ENCODE results near the gene NAA38. TPM values are rescaled to one million over a fixed set of nuclear protein-coding genes. Genes with fewer than 3 reads are reported as not detected.
A peak's percentile ranks its signal among the peaks of the same experiment; 100 is the strongest.

NAA38 gene
- total and polyA plus RNA-seq, 4 donors: 44.1 to 143 (median 79.4) TPM

GRCh38 chr17:7850701-7851437 lies 6.5 kb downstream of the NAA38 start:
- H3K27me3 ChIP-seq (ENCODE audit: control insufficient read depth in 1 of 2, insufficient read depth in 2 of 2, low read length in 1 of 2): no peaks in the 10 kb centered on the region
- peaks cover 0 to 2% of the 10 kb centered on the region in 2 donors for H3K36me3 ChIP-seq (ENCODE audit: control insufficient read depth in 1 of 2, insufficient read depth in 2 of 2, low read length in 1 of 2)
- DNase-seq: no peak
- H3K27ac ChIP-seq (ENCODE audit: low read depth in 1 of 2, low read length in 2 of 2): no peak overlapping the region
- H3K9me3 ChIP-seq (ENCODE audit: control insufficient read depth, low read length): no peaks in the 10 kb centered on the region
- H3K4me3 ChIP-seq (ENCODE audit: low read length in 2 of 2): no peak overlapping the region
- intact Hi-C loops (cut with DNase I): loop anchor here (1.0 to 10.0 kb wide), 3 partner anchors 29 to 109 kb away; no protein-coding TSS in a partner anchor
- ATAC-seq (ENCODE audit: low FRiP score): no peak
- no peaks in the 10 kb centered on the region for H3K4me1 ChIP-seq (ENCODE audit: control insufficient read depth in 1 of 2, insufficient read depth in 2 of 2, low read length in 2 of 2)
- WGBS, 2 donors: 86% methylated on average over 17 of the region's 17 CpGs

GRCh38 chr17:7849751-7850504 lies 7.4 kb downstream of the NAA38 start:
- DNase-seq: no peak
- no peak for ATAC-seq (ENCODE audit: low FRiP score)
- 84 to 85% methylated on average over 12 of the region's 12 CpGs for WGBS, 2 donors
- intact Hi-C loops (cut with DNase I): loop anchor here (5.0 to 10.0 kb wide), 2 partner anchors 105 to 108 kb away; no protein-coding TSS in a partner anchor
- H3K4me1 ChIP-seq (ENCODE audit: control insufficient read depth in 1 of 2, insufficient read depth in 2 of 2, low read length in 2 of 2): no peaks in the 10 kb centered on the region
- no peaks in the 10 kb centered on the region for H3K9me3 ChIP-seq (ENCODE audit: control insufficient read depth, low read length)
- no peak overlapping the region for H3K27ac ChIP-seq (ENCODE audit: low read depth in 1 of 2, low read length in 2 of 2)
- H3K4me3 ChIP-seq (ENCODE audit: low read length in 2 of 2): no peak overlapping the region
- H3K27me3 ChIP-seq (ENCODE audit: control insufficient read depth in 1 of 2, insufficient read depth in 2 of 2, low read length in 1 of 2): no peaks in the 10 kb centered on the region
- H3K36me3 ChIP-seq (ENCODE audit: control insufficient read depth in 1 of 2, insufficient read depth in 2 of 2, low read length in 1 of 2): peaks cover 0 to 2% of the 10 kb centered on the region in 2 donors

DNA sequence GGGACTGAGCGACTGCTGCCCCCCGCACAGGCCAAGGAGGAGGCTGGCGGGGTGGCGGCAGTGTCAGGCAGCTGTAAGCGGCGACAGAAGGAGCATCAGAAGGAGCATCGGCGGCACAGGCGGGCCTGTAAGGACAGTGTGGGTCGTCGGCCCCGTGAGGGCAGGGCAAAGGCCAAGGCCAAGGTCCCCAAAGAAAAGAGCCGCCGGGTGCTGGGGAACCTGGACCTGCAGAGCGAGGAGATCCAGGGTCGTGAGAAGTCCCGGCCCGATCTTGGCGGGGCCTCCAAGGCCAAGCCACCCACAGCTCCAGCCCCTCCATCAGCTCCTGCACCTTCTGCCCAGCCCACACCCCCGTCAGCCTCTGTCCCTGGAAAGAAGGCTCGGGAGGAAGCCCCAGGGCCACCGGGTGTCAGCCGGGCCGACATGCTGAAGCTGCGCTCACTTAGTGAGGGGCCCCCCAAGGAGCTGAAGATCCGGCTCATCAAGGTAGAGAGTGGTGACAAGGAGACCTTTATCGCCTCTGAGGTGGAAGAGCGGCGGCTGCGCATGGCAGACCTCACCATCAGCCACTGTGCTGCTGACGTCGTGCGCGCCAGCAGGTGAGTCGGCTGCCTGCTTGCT lies 8.1 kb downstream of the NAA38 start:
- no peak for DNase-seq

DNA sequence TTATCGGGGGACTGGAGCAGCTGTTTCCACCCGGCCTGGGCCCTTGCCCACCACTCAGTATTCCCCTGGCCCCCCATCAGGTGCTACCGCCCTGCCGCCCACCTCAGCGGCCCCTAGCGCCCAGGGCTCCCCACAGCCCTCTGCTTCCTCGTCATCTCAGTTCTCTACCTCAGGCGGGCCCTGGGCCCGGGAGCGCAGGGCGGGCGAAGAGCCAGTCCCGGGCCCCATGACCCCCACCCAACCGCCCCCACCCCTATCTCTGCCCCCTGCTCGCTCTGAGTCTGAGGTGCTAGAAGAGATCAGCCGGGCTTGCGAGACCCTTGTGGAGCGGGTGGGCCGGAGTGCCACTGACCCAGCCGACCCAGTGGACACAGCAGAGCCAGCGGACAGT lies 8.6 kb downstream of the NAA38 start:
- Histone ChIP-seq H3K36me3 (ENCODE audit: control insufficient read depth in 1 of 2, insufficient read depth in 2 of 2, low read length in 1 of 2) (peaks cover 0 to 2% of the 10 kb centered on the region in 2 donors), H3K9me3 (ENCODE audit: control insufficient read depth, low read length) (no peaks in the 10 kb centered on the region), H3K4me1 (ENCODE audit: control insufficient read depth in 1 of 2, insufficient read depth in 2 of 2, low read length in 2 of 2) (no peaks in the 10 kb centered on the region), H3K27ac (ENCODE audit: low read depth in 1 of 2, low read length in 2 of 2) (no peak overlapping the region), H3K4me3 (ENCODE audit: low read length in 2 of 2) (no peak overlapping the region), H3K27me3 (ENCODE audit: control insufficient read depth in 1 of 2, insufficient read depth in 2 of 2, low read length in 1 of 2) (no peaks in the 10 kb centered on the region)
- no peak for ATAC-seq (ENCODE audit: low FRiP score)
- intact Hi-C loops (cut with DNase I): no loop called here
- 90 to 92% methylated on average over 21 of the region's 21 CpGs for WGBS, 2 donors
- no peak for DNase-seq

More for the DNA sequence above, 8.1 kb downstream of the NAA38 start:
- 86 to 88% methylated on average over 35 of the region's 35 CpGs for WGBS, 2 donors
- no peak overlapping the region for H3K4me3 ChIP-seq (ENCODE audit: low read length in 2 of 2)
- H3K9me3 ChIP-seq (ENCODE audit: control insufficient read depth, low read length): no peaks in the 10 kb centered on the region
- no peak overlapping the region for H3K27ac ChIP-seq (ENCODE audit: low read depth in 1 of 2, low read length in 2 of 2)
- H3K4me1 ChIP-seq (ENCODE audit: control insufficient read depth in 1 of 2, insufficient read depth in 2 of 2, low read length in 2 of 2): no peaks in the 10 kb centered on the region
- intact Hi-C loops (cut with DNase I): no loop called here
- no peak for ATAC-seq (ENCODE audit: low FRiP score)
- no peaks in the 10 kb centered on the region for H3K27me3 ChIP-seq (ENCODE audit: control insufficient read depth in 1 of 2, insufficient read depth in 2 of 2, low read length in 1 of 2)
- peaks cover 0 to 2% of the 10 kb centered on the region in 2 donors for H3K36me3 ChIP-seq (ENCODE audit: control insufficient read depth in 1 of 2, insufficient read depth in 2 of 2, low read length in 1 of 2)

- Histone ChIP-seq H3K27ac (ENCODE audit: low read depth in 1 of 2, low read length in 2 of 2) (no peak overlapping the region), H3K4me1 (ENCODE audit: control insufficient read depth in 1 of 2, insufficient read depth in 2 of 2, low read length in 2 of 2) (no peaks in the 10 kb centered on the region), H3K4me3 (ENCODE audit: low read length in 2 of 2) (no peak overlapping the region), H3K27me3 (ENCODE audit: control insufficient read depth in 1 of 2, insufficient read depth in 2 of 2, low read length in 1 of 2) (no peaks in the 10 kb centered on the region), H3K36me3 (ENCODE audit: control insufficient read depth in 1 of 2, insufficient read depth in 2 of 2, low read length in 1 of 2) (peaks cover 0 to 2% of the 10 kb centered on the region in 2 donors), H3K9me3 (ENCODE audit: control insufficient read depth, low read length) (no peaks in the 10 kb centered on the region)
- no peak for ATAC-seq (ENCODE audit: low FRiP score)
- WGBS, 2 donors: 85 to 91% methylated on average over 17 to 20 of the region's 20 CpGs
- DNase-seq: no peak
- intact Hi-C loops (cut with DNase I): no loop called here
Measured at GRCh38 chr17:7848131-7848579, 9.2 kb downstream of the NAA38 start.

DNA sequence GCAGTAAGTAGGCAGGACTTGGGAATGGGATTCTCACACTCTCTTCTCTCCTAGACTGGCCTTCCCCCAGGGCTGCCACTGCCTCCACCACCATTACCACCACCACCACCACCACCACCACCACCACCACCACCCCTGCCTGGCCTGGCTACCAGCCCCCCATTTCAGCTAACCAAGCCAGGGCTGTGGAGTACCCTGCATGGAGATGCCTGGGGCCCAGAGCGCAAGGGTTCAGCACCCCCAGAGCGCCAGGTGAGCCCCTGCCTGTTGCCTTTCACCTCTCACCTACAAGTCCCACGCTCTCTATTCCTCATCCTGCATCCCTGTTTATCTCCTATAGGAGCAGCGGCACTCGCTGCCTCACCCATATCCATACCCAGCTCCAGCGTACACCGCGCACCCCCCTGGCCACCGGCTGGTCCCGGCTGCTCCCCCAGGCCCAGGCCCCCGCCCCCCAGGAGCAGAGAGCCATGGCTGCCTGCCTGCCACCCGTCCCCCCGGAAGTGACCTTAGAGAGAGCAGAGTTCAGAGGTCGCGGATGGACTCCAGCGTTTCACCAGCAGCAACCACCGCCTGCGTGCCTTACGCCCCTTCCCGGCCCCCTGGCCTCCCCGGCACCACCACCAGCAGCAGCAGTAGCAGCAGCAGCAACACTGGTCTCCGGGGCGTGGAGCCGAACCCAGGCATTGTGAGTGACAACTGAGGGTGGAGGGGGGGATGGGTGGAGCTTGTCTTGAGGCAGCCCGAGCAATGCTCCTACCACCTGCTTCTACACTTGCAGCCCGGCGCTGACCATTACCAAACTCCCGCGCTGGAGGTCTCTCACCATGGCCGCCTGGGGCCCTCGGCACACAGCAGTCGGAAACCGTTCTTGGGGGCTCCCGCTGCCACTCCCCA lies 10.3 kb downstream of the NAA38 start:
- Histone ChIP-seq H3K27me3 (ENCODE audit: control insufficient read depth in 1 of 2, insufficient read depth in 2 of 2, low read length in 1 of 2) (no peaks in the 10 kb centered on the region), H3K27ac (ENCODE audit: low read depth in 1 of 2, low read length in 2 of 2) (no peak overlapping the region), H3K36me3 (ENCODE audit: control insufficient read depth in 1 of 2, insufficient read depth in 2 of 2, low read length in 1 of 2) (peaks cover 0 to 2% of the 10 kb centered on the region in 2 donors), H3K9me3 (ENCODE audit: control insufficient read depth, low read length) (no peaks in the 10 kb centered on the region), H3K4me1 (ENCODE audit: control insufficient read depth in 1 of 2, insufficient read depth in 2 of 2, low read length in 2 of 2) (no peaks in the 10 kb centered on the region), H3K4me3 (ENCODE audit: low read length in 2 of 2) (no peak overlapping the region)
- DNase-seq (no peak), ATAC-seq (ENCODE audit: low FRiP score) (no peak)
- WGBS, 2 donors: 82 to 83% methylated on average over 31 to 34 of the region's 34 CpGs
- intact Hi-C loops (cut with DNase I): no loop called here

GRCh38 chr17:7846063-7846735 lies 11.2 kb downstream of the NAA38 start:
- DNase-seq: peak in 1 of 2 donors; percentile 75
- Histone ChIP-seq H3K4me1 (ENCODE audit: control insufficient read depth in 1 of 2, insufficient read depth in 2 of 2, low read length in 2 of 2) (no peaks in the 10 kb centered on the region), H3K36me3 (ENCODE audit: control insufficient read depth in 1 of 2, insufficient read depth in 2 of 2, low read length in 1 of 2) (peaks cover 0 to 2% of the 10 kb centered on the region in 2 donors), H3K27me3 (ENCODE audit: control insufficient read depth in 1 of 2, insufficient read depth in 2 of 2, low read length in 1 of 2) (no peaks in the 10 kb centered on the region), H3K4me3 (ENCODE audit: low read length in 2 of 2) (no peak overlapping the region), H3K9me3 (ENCODE audit: control insufficient read depth, low read length) (no peaks in the 10 kb centered on the region), H3K27ac (ENCODE audit: low read depth in 1 of 2, low read length in 2 of 2) (no peak overlapping the region)
- ATAC-seq (ENCODE audit: low FRiP score): no peak
- intact Hi-C loops (cut with DNase I): no loop called here
- 81 to 87% methylated on average over 21 to 22 of the region's 22 CpGs for WGBS, 2 donors
